HepG2 (cell line): Measurements from ENCODE around the gene C16orf89. TPM values are rescaled to one million over a fixed set of nuclear protein-coding genes. Genes with fewer than 3 reads are reported as not detected.
A peak's percentile ranks its signal among the peaks of the same experiment; 100 is the strongest.

Experiments used
- HNRNPL ChIP-seq: fragments of 200-400 bp; formaldehyde crosslinking; IDR thresholded peaks from 2 replicates; pipeline ENCODE4 v1.6.1; 2017; ENCODE audit warnings: mild to moderate bottlenecking, low read depth, low read length
- NR2F6 ChIP-seq, 2 experiments: IDR thresholded peaks; 2 replicates each; pipeline ENCODE4 v1.6.1; 2016; ENCODE audit warnings: antibody characterized with exemption in 1 of 2, mild to moderate bottlenecking in 1 of 2
- SMAD1 ChIP-seq: sonication (generic); formaldehyde crosslinking; IDR thresholded peaks from 2 replicates; pipeline ENCODE4 v1.4.0; 2020; ENCODE audit warnings: missing genetic modification reagents, low read depth, mild to moderate bottlenecking, borderline replicate concordance
- SP140L ChIP-seq: sonication (generic); formaldehyde crosslinking; IDR thresholded peaks from 2 replicates; pipeline ENCODE4 v1.4.0; 2020; ENCODE audit warnings: missing genetic modification reagents, borderline replicate concordance
- ZBTB21 ChIP-seq: sonication (generic); formaldehyde crosslinking; IDR thresholded peaks from 2 replicates; pipeline ENCODE4 v1.4.0; 2020; ENCODE audit warnings: missing genetic modification reagents
- ZBTB3 ChIP-seq: sonication (generic); formaldehyde crosslinking; IDR thresholded peaks from 2 replicates; pipeline ENCODE4 v1.4.0; 2020; ENCODE audit warnings: low read depth, mild to moderate bottlenecking, moderate library complexity, missing genetic modification reagents, borderline replicate concordance
- ZNF619 ChIP-seq: sonication (generic); formaldehyde crosslinking; IDR thresholded peaks from 2 replicates; pipeline ENCODE4 v1.4.0; 2020; ENCODE audit warnings: mild to moderate bottlenecking, missing genetic modification reagents
- ZNF747 ChIP-seq: sonication (generic); formaldehyde crosslinking; IDR thresholded peaks from 2 replicates; pipeline ENCODE4 v1.8.1; 2023; ENCODE audit warnings: missing genetic modification reagents, mild to moderate bottlenecking, borderline replicate concordance
- polyA plus RNA-seq, 8 experiments: library from polyadenylated mRNA; depleted of rRNA in 3 of 8; stranded (reverse) in 7 of 8; unstranded in 1 of 8; fragments of >200 nt; fragmentation: Illumina TruSeq in 4 of 8; extraction: Trizol in 4 of 8; gene quantifications; 2 replicates each; pipeline versions ENCODE4 v1.2.1 to v1.2.3, GENCODE V29; 2011 to 2016; ENCODE audit warnings: low read depth in 4 of 8, missing spikeins in 1 of 8, mixed read lengths in 1 of 8; ENCODE audit not compliant: insufficient read depth in 1 of 8
- total RNA-seq, 5 experiments: library from RNA; depleted of rRNA; stranded (reverse); fragments of >200 nt; fragmentation: Illumina TruSeq; extraction: Trizol; gene quantifications; 2 replicates each; pipeline ENCODE4 v1.2.3, GENCODE V29; 2016; ENCODE audit warnings: low read depth in 1 of 5
- TF ChIP-seq, protein P1 (sequence below): sonication (generic); formaldehyde crosslinking; IDR thresholded peaks from 2 replicates; pipeline ENCODE4 v1.4.0; 2020; ENCODE audit warnings: mild to moderate bottlenecking, missing genetic modification reagents
- TF ChIP-seq, protein P2 (sequence below): IDR thresholded peaks from 2 replicates; pipeline ENCODE4 v1.6.1; 2012; ENCODE audit warnings: low read length, improper control_type of control experiment
- TF ChIP-seq, protein P3 (sequence below): sonication (generic); formaldehyde crosslinking; IDR thresholded peaks from 2 replicates; pipeline ENCODE4 v1.5.0; 2020; ENCODE audit warnings: missing genetic modification reagents, mild to moderate bottlenecking, borderline replicate concordance
- TF ChIP-seq, protein P4 (sequence below): sonication (generic); formaldehyde crosslinking; conservative IDR thresholded peaks from 2 replicates; pipeline ENCODE4 v1.8.0; 2022; ENCODE audit warnings: missing genetic modification reagents

The C16orf89 gene
- total and polyA plus RNA-seq, 2 of the 13 experiments (the other 11 are each of a cell fraction or from before 2014, with no cell fraction given), result 1.9 to 3.4 TPM

DNA sequence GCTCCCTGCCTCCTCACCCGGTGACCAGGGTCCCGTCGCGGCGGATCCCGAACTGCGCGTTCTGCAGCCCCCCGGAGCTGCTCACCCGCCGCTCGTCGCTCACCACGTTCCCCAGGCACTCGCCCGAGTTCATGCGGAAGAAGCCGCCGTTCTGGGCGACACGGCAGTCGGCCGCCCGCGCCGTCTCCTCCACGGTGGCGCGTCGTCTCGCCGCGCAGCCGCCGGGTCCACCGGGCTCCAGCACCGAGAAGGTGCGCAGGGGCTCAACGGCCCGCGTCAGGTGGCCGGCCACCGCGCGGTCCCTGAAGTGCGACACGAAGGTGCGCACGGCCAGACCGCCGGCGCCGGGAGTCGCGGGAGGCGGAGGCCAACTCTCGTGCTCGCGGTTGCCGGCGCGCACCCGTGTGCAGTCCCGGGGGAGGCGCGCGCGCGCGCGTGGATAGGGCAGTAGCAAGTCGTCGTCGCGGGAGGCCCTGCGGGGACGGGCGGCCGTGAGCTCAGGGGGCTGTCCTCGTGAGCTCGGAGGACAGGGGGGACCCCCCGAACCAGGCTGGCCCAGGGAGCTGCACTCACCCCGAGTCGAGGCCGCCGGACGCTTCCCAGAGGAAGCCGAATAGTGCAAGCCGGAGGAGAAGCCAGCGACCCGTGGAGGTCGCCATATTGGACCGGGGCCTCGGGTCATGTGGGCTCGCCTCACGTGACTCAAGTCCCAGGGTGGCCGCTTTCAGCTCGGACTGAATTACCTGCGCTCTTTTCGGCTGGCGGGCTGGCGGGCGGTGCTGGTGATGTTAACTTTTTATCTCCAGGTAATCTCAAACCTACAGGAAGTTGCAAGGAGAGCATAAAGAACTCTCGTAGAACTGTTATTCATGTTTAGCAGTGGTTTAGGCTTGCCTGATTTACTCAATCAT lies 32.2 kb downstream of the C16orf89 start, which contains the start of gene NAGPA (continued):
- TF ChIP-seq, protein P1, sequence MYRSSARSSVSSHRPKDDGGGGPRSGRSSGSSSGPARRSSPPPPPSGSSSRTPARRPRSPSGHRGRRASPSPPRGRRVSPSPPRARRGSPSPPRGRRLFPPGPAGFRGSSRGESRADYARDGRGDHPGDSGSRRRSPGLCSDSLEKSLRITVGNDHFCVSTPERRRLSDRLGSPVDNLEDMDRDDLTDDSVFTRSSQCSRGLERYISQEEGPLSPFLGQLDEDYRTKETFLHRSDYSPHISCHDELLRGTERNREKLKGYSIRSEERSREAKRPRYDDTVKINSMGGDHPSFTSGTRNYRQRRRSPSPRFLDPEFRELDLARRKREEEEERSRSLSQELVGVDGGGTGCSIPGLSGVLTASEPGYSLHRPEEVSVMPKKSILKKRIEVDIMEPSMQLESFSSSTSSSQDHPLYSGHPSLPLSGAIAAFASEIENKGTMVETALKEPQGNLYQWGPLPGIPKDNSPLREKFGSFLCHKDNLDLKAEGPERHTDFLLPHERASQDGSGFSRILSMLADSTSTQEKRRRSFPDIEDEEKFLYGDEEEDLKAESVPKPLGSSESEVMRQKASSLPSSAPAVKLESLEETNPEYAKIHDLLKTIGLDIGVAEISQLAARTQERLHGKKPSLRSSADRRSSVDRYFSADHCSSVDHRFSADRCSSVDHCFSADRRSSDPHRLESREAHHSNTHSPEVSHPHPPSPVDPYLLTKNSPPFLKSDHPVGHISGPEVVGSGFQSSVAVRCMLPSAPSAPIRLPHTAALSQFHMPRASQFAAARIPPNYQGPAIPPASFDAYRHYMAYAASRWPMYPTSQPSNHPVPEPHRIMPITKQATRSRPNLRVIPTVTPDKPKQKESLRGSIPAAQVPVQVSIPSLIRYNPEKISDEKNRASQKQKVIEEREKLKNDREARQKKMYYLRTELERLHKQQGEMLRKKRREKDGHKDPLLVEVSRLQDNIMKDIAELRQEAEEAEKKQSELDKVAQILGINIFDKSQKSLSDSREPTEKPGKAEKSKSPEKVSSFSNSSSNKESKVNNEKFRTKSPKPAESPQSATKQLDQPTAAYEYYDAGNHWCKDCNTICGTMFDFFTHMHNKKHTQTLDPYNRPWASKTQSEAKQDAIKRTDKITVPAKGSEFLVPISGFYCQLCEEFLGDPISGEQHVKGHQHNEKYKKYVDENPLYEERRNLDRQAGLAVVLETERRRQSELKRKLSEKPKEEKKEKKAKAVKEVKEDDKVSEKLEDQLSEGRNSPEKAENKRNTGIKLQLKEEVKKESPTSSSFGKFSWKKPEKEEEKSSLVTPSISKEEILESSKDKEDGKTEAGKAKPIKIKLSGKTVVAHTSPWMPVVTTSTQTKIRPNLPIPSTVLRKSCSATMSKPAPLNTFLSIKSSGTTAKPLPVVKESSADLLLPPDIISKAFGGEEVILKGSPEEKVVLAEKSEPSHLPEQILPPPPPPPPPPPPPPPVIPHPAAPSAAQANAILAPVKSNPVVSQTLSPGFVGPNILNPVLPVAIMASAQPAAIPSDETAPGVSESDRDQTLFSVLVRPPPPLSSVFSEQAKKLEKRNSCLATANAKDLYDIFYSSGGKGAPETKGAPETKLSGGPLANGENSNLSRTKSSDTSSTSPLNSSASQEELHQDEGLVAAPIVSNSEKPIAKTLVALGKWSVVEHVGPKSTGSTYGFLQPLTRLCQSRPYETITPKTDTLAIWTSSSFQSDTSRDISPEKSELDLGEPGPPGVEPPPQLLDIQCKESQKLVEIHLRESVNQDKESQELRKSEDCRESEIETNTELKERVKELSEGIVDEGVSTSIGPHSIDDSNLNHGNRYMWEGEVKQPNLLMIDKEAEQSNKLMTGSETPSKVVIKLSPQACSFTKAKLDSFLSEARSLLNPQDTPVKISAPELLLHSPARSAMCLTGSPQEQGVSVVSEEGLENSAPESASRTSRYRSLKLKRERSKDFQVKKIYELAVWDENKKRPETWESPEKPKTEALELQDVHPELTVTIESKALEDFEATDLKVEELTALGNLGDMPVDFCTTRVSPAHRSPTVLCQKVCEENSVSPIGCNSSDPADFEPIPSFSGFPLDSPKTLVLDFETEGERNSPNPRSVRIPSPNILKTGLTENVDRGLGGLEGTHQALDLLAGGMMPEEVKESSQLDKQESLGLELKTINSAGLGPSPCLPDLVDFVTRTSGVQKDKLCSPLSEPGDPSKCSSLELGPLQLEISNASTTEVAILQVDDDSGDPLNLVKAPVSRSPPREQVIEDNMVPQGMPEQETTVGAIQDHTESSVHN, result no peak; the same call in 1 of the 2 replicates
- TF ChIP-seq, protein P2, sequence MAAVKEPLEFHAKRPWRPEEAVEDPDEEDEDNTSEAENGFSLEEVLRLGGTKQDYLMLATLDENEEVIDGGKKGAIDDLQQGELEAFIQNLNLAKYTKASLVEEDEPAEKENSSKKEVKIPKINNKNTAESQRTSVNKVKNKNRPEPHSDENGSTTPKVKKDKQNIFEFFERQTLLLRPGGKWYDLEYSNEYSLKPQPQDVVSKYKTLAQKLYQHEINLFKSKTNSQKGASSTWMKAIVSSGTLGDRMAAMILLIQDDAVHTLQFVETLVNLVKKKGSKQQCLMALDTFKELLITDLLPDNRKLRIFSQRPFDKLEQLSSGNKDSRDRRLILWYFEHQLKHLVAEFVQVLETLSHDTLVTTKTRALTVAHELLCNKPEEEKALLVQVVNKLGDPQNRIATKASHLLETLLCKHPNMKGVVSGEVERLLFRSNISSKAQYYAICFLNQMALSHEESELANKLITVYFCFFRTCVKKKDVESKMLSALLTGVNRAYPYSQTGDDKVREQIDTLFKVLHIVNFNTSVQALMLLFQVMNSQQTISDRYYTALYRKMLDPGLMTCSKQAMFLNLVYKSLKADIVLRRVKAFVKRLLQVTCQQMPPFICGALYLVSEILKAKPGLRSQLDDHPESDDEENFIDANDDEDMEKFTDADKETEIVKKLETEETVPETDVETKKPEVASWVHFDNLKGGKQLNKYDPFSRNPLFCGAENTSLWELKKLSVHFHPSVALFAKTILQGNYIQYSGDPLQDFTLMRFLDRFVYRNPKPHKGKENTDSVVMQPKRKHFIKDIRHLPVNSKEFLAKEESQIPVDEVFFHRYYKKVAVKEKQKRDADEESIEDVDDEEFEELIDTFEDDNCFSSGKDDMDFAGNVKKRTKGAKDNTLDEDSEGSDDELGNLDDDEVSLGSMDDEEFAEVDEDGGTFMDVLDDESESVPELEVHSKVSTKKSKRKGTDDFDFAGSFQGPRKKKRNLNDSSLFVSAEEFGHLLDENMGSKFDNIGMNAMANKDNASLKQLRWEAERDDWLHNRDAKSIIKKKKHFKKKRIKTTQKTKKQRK, result no peak
- no peak; the same call in 1 of the 2 replicates for TF ChIP-seq SP140L (CRISPR knock-in tag)
- TF ChIP-seq ZNF619 (CRISPR knock-in tag), result 0 out of 2 replicates have a peak, but pooled peaks have one; percentile 72
- TF ChIP-seq, protein P3, sequence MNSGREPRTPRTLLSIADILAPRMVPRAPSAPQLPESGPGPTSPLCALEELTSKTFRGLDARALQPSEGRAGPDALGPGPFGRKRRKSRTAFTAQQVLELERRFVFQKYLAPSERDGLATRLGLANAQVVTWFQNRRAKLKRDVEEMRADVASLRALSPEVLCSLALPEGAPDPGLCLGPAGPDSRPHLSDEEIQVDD (CRISPR knock-in tag), result peak; percentile 89
- TF ChIP-seq HNRNPL, result peak; percentile 63
- peak; percentile 70; the same call in 1 of the 2 replicates for TF ChIP-seq ZBTB3 (CRISPR knock-in tag)
- TF ChIP-seq ZBTB21 (CRISPR knock-in tag), result 0 out of 2 replicates have a peak, but pooled peaks have one; percentile 36
- peak; percentile 54; the same call in 1 of the 2 replicates for TF ChIP-seq NR2F6 (IDR thresholded peaks at IDR 0.05)
- TF ChIP-seq NR2F6 (CRISPR knock-in tag; IDR thresholded peaks at IDR 0.05), result peak; percentile 64
- peak; percentile 85; the same call in 1 of the 2 replicates for TF ChIP-seq SMAD1 (CRISPR knock-in tag)
- peak; percentile 62; the same call in 1 of the 2 replicates for TF ChIP-seq ZNF747 (CRISPR knock-in tag)
- TF ChIP-seq, protein P4, sequence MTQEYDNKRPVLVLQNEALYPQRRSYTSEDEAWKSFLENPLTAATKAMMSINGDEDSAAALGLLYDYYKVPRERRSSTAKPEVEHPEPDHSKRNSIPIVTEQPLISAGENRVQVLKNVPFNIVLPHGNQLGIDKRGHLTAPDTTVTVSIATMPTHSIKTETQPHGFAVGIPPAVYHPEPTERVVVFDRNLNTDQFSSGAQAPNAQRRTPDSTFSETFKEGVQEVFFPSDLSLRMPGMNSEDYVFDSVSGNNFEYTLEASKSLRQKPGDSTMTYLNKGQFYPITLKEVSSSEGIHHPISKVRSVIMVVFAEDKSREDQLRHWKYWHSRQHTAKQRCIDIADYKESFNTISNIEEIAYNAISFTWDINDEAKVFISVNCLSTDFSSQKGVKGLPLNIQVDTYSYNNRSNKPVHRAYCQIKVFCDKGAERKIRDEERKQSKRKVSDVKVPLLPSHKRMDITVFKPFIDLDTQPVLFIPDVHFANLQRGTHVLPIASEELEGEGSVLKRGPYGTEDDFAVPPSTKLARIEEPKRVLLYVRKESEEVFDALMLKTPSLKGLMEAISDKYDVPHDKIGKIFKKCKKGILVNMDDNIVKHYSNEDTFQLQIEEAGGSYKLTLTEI (CRISPR knock-in tag), result no peak; the same call in 1 of the 2 replicates
